ENCODE measurements around the gene GRIN2A.

Gene GRIN2A

GRCh38 chr16:10220942-10221341, 38.7 kb upstream of the GRIN2A start:
- TF ChIP-seq CTCF (IDR thresholded peaks at IDR 0.05; ENCODE audit: low read depth, low read length), result no peak
- no peak overlapping the region for H3K4me3 ChIP-seq (ENCODE audit: low read depth, low read length)

- H3K4me3 ChIP-seq (ENCODE audit: low read depth, low read length), result no peak overlapping the region
- TF ChIP-seq CTCF (IDR thresholded peaks at IDR 0.05; ENCODE audit: low read depth, low read length), result no peak
These were observed 37.5 kb upstream of the GRIN2A start for GRCh38 chr16:10219742-10220141.

GRCh38 chr16:10218490-10219206, 36.4 kb upstream of the GRIN2A start:
- no peak overlapping the region for H3K4me3 ChIP-seq (ENCODE audit: low read depth, low read length)
- no peak for TF ChIP-seq CTCF (IDR thresholded peaks at IDR 0.05; ENCODE audit: low read depth, low read length)

GRCh38 chr16:10213748-10214147, 31.5 kb upstream of the GRIN2A start:
- TF ChIP-seq CTCF (IDR thresholded peaks at IDR 0.05; ENCODE audit: low read depth, low read length), result no peak
- no peak overlapping the region for H3K4me3 ChIP-seq (ENCODE audit: low read depth, low read length)

- TF ChIP-seq CTCF (IDR thresholded peaks at IDR 0.05; ENCODE audit: low read depth, low read length), result no peak
- H3K4me3 ChIP-seq (ENCODE audit: low read depth, low read length), result no peak overlapping the region
These were observed 28.7 kb upstream of the GRIN2A start for GRCh38 chr16:10210944-10211343.

GRCh38 chr16:10206865-10207264, 24.6 kb upstream of the GRIN2A start:
- TF ChIP-seq CTCF (IDR thresholded peaks at IDR 0.05; ENCODE audit: low read depth, low read length), result no peak
- H3K4me3 ChIP-seq (ENCODE audit: low read depth, low read length), result no peak overlapping the region

GRCh38 chr16:10206215-10206614, 24.0 kb upstream of the GRIN2A start:
- no peak overlapping the region for H3K4me3 ChIP-seq (ENCODE audit: low read depth, low read length)
- TF ChIP-seq CTCF (IDR thresholded peaks at IDR 0.05; ENCODE audit: low read depth, low read length), result no peak
